Measurements from ENCODE around the gene TEAD3. TPM values are rescaled to one million over a fixed set of nuclear protein-coding genes. Genes with fewer than 3 reads are reported as not detected.

The TEAD3 gene
- total RNA-seq, 4 donors from 2014 or later = 11.5 to 14.8 (median 13.5) TPM

GRCh38 chr6:35457907-35458306, 39.0 kb downstream of the TEAD3 start:
- in situ Hi-C loops (cut with MboI; ENCODE audit: low sequenced_read_pairs in 4 of 4) = loop anchor here in 2 of 4 donors (10.0 kb wide), 1 partner anchor 113 kb away; the partner anchor contains the start of gene PPARD (in 2 of the 2)
- Histone ChIP-seq H3K27me3 (no peaks in the 10 kb centered on the region), H3K4me1 (peaks cover 24 to 29% of the 10 kb centered on the region in 2 donors), H3K4me3 (no peak overlapping the region), H3K9me3 (no peaks in the 10 kb centered on the region), H3K36me3 (peaks cover 0 to 19% of the 10 kb centered on the region in 2 donors), H3K27ac (no peak overlapping the region)
- TF ChIP-seq CTCF (IDR thresholded peaks at IDR 0.05 in 4 of 5, conservative IDR thresholded peaks at IDR 0.05 in 1 of 5) (no peak), POLR2A (IDR thresholded peaks at IDR 0.05) (no peak)
- ATAC-seq = no peak
- intact Hi-C loops (cut with DNase I; ENCODE audit: low total_unique reads) = no loop called here
- DNase-seq = no peak

- DNase-seq = peak; percentile 33 to 71
- H3K27me3 ChIP-seq = no peaks in the 10 kb centered on the region
- peak overlapping the region; percentile 81 to 89 (median 82) for H3K27ac ChIP-seq
- TF ChIP-seq POLR2A (IDR thresholded peaks at IDR 0.05) = no peak
- TF ChIP-seq CTCF (IDR thresholded peaks at IDR 0.05 in 4 of 5, conservative IDR thresholded peaks at IDR 0.05 in 1 of 5) = no peak
- peak overlapping the region in 1 of 4 donors; percentile 12 for H3K4me3 ChIP-seq
- H3K9me3 ChIP-seq = no peaks in the 10 kb centered on the region
- in situ Hi-C loops (cut with MboI; ENCODE audit: low sequenced_read_pairs in 4 of 4) = loop anchor here (5.0 to 10.0 kb wide), 2 partner anchors 110 to 112 kb away; partner anchors contain the start of gene PPARD (in 4 of the 4)
- peaks cover 0 to 14% of the 10 kb centered on the region in 2 donors for H3K36me3 ChIP-seq
- intact Hi-C loops (cut with DNase I; ENCODE audit: low total_unique reads) = no loop called here
- peak; percentile 72 to 74 for ATAC-seq
- H3K4me1 ChIP-seq = peaks cover 34 to 40% of the 10 kb centered on the region in 2 donors
Measured at GRCh38 chr6:35454391-35455110, 42.3 kb downstream of the TEAD3 start.

GRCh38 chr6:35453236-35453635, 43.6 kb downstream of the TEAD3 start:
- Histone ChIP-seq H3K4me3 (peak overlapping the region; percentile 62 to 77 (median 72)), H3K9me3 (no peaks in the 10 kb centered on the region), H3K27ac (peak overlapping the region; percentile 81 to 89 (median 82)), H3K36me3 (peaks cover 0 to 9% of the 10 kb centered on the region in 2 donors), H3K4me1 (peaks cover 34 to 40% of the 10 kb centered on the region in 2 donors), H3K27me3 (no peaks in the 10 kb centered on the region)
- no peak for ATAC-seq
- no peak for DNase-seq
- intact Hi-C loops (cut with DNase I; ENCODE audit: low total_unique reads) (no loop called here), in situ Hi-C loops (cut with MboI; ENCODE audit: low sequenced_read_pairs in 4 of 4) (loop anchor here (5.0 to 10.0 kb wide), 2 partner anchors 108 to 111 kb away; partner anchors contain the start of gene PPARD (in 4 of the 4))
- TF ChIP-seq POLR2A (IDR thresholded peaks at IDR 0.05) = no peak
- TF ChIP-seq CTCF (IDR thresholded peaks at IDR 0.05 in 4 of 5, conservative IDR thresholded peaks at IDR 0.05 in 1 of 5) = no peak

GRCh38 chr6:35452183-35453090, 44.4 kb downstream of the TEAD3 start, which contains the start of gene FANCE:
TSS of gene FANCE (plus strand) at chr6:35452338. CDS start at chr6:35452546, 208 bp downstream.
- Histone ChIP-seq H3K4me1 (peaks cover 34 to 40% of the 10 kb centered on the region in 2 donors), H3K9me3 (no peaks in the 10 kb centered on the region), H3K27me3 (no peaks in the 10 kb centered on the region), H3K36me3 (peaks cover 0 to 7% of the 10 kb centered on the region in 2 donors), H3K27ac (peak within 1 kb of the TSS; percentile 81 to 89 (median 82)), H3K4me3 (peak within 1 kb of the TSS; percentile 62 to 77 (median 72))
- TF ChIP-seq POLR2A (IDR thresholded peaks at IDR 0.05) (peak; percentile 80 to 86), CTCF (IDR thresholded peaks at IDR 0.05 in 4 of 5, conservative IDR thresholded peaks at IDR 0.05 in 1 of 5) (peak in 1 of 5 experiments; percentile 12)
- in situ Hi-C loops (cut with MboI; ENCODE audit: low sequenced_read_pairs in 4 of 4) (loop anchor here (5.0 to 10.0 kb wide), 2 partner anchors 108 to 110 kb away; partner anchors contain the start of gene PPARD (in 4 of the 4)), intact Hi-C loops (cut with DNase I; ENCODE audit: low total_unique reads) (loop anchor here (1.0 kb wide), 1 partner anchor 16 kb away; the partner anchor contains the start of gene RPL10A)
- ATAC-seq = peak; percentile 69 to 72
- peak; percentile 88 to 93 for DNase-seq

Measured in gastrocnemius medialis (tissue), 4 donors.